Activated B cell treated with CpG ODN at 0.5 μM for 24 hours (primary cell): Measurements from ENCODE around the gene RAB6A. TPM values are rescaled to one million over a fixed set of nuclear protein-coding genes. Genes with fewer than 3 reads are reported as not detected.
A peak's percentile ranks its signal among the peaks of the same experiment; 100 is the strongest.

Experiments
- ATAC-seq: fragments of 200-7000 bp; cut with Tn5 transposase; one replicate; pipeline ENCODE4 v1.10.0; 2021; ENCODE audit warnings: low read depth, mild to moderate bottlenecking, moderate library complexity
- CTCF ChIA-PET: fragments of 350-600 bp; sonication (Branson Sonifier 250); formaldehyde crosslinking; loops from one replicate; lab custom pipeline; 2021; ENCODE audit warnings: antibody characterized with exemption; lab: Charles Lee
- POLR2A ChIA-PET: fragments of 350-600 bp; sonication (Branson Sonifier 250); formaldehyde crosslinking; loops from one replicate; lab custom pipeline; 2021; ENCODE audit warnings: antibody characterized with exemption; lab: Charles Lee
- DNase-seq: peaks from one replicate; pipeline ENCODE4 v3.0.0; 2022
- H3K27ac Mint-ChIP-seq: one replicate; pipeline ENCODE4 v1.8.0; 2020; ENCODE audit warnings: mixed read lengths
- H3K27me3 Mint-ChIP-seq: one replicate; pipeline ENCODE4 v1.8.0; 2021; ENCODE audit warnings: mixed read lengths
- H3K36me3 Mint-ChIP-seq: one replicate; pipeline ENCODE4 v1.8.0; 2021; ENCODE audit warnings: low read depth, mixed read lengths
- H3K4me1 Mint-ChIP-seq: one replicate; pipeline ENCODE4 v1.8.0; 2021; ENCODE audit warnings: mixed read lengths
- H3K4me3 Mint-ChIP-seq: one replicate; pipeline ENCODE4 v1.8.0; 2020; ENCODE audit warnings: mild to moderate bottlenecking, mixed read lengths
- H3K9me3 Mint-ChIP-seq: one replicate; pipeline ENCODE4 v1.8.0; 2020; ENCODE audit warnings: mixed read lengths
- CTCF ChIP-seq: fragments of 200-600 bp; IDR thresholded peaks from one replicate; pipeline ENCODE4 v1.8.0; 2022; ENCODE audit warnings: antibody characterized with exemption, mild to moderate bottlenecking
- intact Hi-C: fragments of 100-400 bp; cut with micrococcal nuclease; formaldehyde crosslinking; loops from one replicate; pipeline ENCODE4 v1.15.1; 2024
- total RNA-seq: library from RNA; stranded (reverse); gene quantifications from 2 replicates; pipeline ENCODE4 v1.2.3, GENCODE V29; 2022

RAB6A gene
- total RNA-seq, 1 donor from 2014 or later: 53.3 TPM

GRCh38 chr11:73766763-73767162 is 5.9 kb upstream of the RAB6A start:
- no peak for ATAC-seq
- Mint-ChIP-seq H3K9me3 (no peaks in the 10 kb centered on the region), H3K27ac (no peak overlapping the region), H3K4me3 (no peak overlapping the region), H3K4me1 (no peaks in the 10 kb centered on the region), H3K27me3 (peaks cover 10% of the 10 kb centered on the region), H3K36me3 (no peaks in the 10 kb centered on the region)
- ChIA-PET CTCF (no interaction called here), POLR2A (interaction anchor here (1.8 kb wide), 1 partner anchor 12 kb away, joined by 5 read pairs; no protein-coding TSS in a partner anchor)
- intact Hi-C loops: no loop called here
- no peak for DNase-seq
- TF ChIP-seq CTCF: no peak

GRCh38 chr11:73762732-73763131 is 1.9 kb upstream of the RAB6A start:
- H3K27me3 Mint-ChIP-seq: peaks cover 10% of the 10 kb centered on the region
- intact Hi-C loops: no loop called here
- no peak overlapping the region for H3K4me3 Mint-ChIP-seq
- no peak for ATAC-seq
- ChIA-PET POLR2A (interaction anchor here (0.7 to 5.0 kb wide), 3 partner anchors 17 to 1164 kb away, joined by 6 to 133 read pairs (median 10); no protein-coding TSS in a partner anchor), CTCF (interaction anchor here (0.6 kb wide), 1 partner anchor 11 kb away, joined by 3 read pairs; no protein-coding TSS in a partner anchor)
- DNase-seq: no peak
- TF ChIP-seq CTCF: no peak
- peaks cover 7% of the 10 kb centered on the region for H3K36me3 Mint-ChIP-seq
- no peaks in the 10 kb centered on the region for H3K9me3 Mint-ChIP-seq
- peaks cover 22% of the 10 kb centered on the region for H3K4me1 Mint-ChIP-seq
- peak overlapping the region; percentile 47 for H3K27ac Mint-ChIP-seq

- peaks cover 8% of the 10 kb centered on the region for H3K36me3 Mint-ChIP-seq
- ChIA-PET CTCF (interaction anchor here (0.7 to 1.4 kb wide), 4 partner anchors 15 to 163 kb away, joined by 3 to 16 read pairs (median 3); no protein-coding TSS in a partner anchor), POLR2A (interaction anchor here (0.5 to 5.0 kb wide), 8 partner anchors 15 to 637 kb away, joined by 3 to 133 read pairs (median 4); partner anchors contain the start of genes FCHSD2 and MRPL48)
- TF ChIP-seq CTCF: no peak
- DNase-seq: no peak
- peaks cover 5% of the 10 kb centered on the region for H3K27me3 Mint-ChIP-seq
- peaks cover 22% of the 10 kb centered on the region for H3K4me1 Mint-ChIP-seq
- peak overlapping the region; percentile 91 for H3K4me3 Mint-ChIP-seq
- intact Hi-C loops: loop anchor here (1.0 to 2.0 kb wide), 6 partner anchors 18 to 637 kb away; partner anchors contain the start of genes C2CD3, COA4, FAM168A and PAAF1
- H3K9me3 Mint-ChIP-seq: no peaks in the 10 kb centered on the region
- ATAC-seq: peak; percentile 7
- H3K27ac Mint-ChIP-seq: peak overlapping the region; percentile 88
Measured at GRCh38 chr11:73761403-73761945, 600 bp upstream of the RAB6A start.

- no peak for ATAC-seq
- DNase-seq: peak; percentile 17
- Mint-ChIP-seq H3K9me3 (no peaks in the 10 kb centered on the region), H3K4me3 (peak overlapping the region; percentile 91), H3K27ac (peak overlapping the region; percentile 76), H3K36me3 (peaks cover 8% of the 10 kb centered on the region), H3K4me1 (peaks cover 24% of the 10 kb centered on the region), H3K27me3 (no peaks in the 10 kb centered on the region)
- intact Hi-C loops: loop anchor here (2.0 kb wide), 1 partner anchor 639 kb away; the partner anchor contains the start of gene PGM2L1
- ChIA-PET CTCF (interaction anchor here (1.2 kb wide), 1 partner anchor 16 kb away, joined by 3 read pairs; no protein-coding TSS in a partner anchor), POLR2A (interaction anchor here (0.5 to 5.0 kb wide), 11 partner anchors 16 to 1680 kb away, joined by 3 to 133 read pairs (median 6); partner anchors contain the start of genes FCHSD2 and MRPL48)
- TF ChIP-seq CTCF: no peak
Measured at GRCh38 chr11:73760135-73760678, 667 bp downstream of the RAB6A start.
